HL-60 (cell line): ENCODE measurements around the gene ADAM19.
A peak's percentile ranks its signal among the peaks of the same experiment; 100 is the strongest.

ENCODE experiments used
- DNase-seq, 2 experiments: peaks; one replicate each; pipeline ENCODE4 v3.0.0-alpha.2; 2010 to 2020; ENCODE audit warnings: low read depth in 1 of 2, low spot score in 1 of 2
- H3K27ac ChIP-seq: fragments of 250-450 bp; sonication (Bioruptor Pico); replicated peaks from 2 replicates; pipeline ENCODE4 v1.5.1; 2020; ENCODE audit warnings: mild to moderate bottlenecking, moderate library complexity
- H3K27me3 ChIP-seq: fragments of 250-450 bp; sonication (Bioruptor Pico); 2 replicates; pipeline ENCODE4 v1.5.1; 2021; ENCODE audit warnings: mild to moderate bottlenecking, moderate library complexity; ENCODE audit not compliant: insufficient read depth, poor library complexity, severe bottlenecking
- H3K4me3 ChIP-seq: replicated peaks from 2 replicates; pipeline ENCODE4 v1.5.1; 2011; ENCODE audit warnings: mild to moderate bottlenecking, control low read depth, low read length; ENCODE audit not compliant: insufficient read depth
- GABPA ChIP-seq: IDR thresholded peaks from 2 replicates; pipeline ENCODE4 v1.6.1; 2012; ENCODE audit warnings: low read depth
- POLR2AphosphoS5 ChIP-seq: IDR thresholded peaks from 2 replicates; pipeline ENCODE4 v1.6.1; 2012; ENCODE audit warnings: low read depth
- SPI1 ChIP-seq: IDR thresholded peaks from 2 replicates; pipeline ENCODE4 v1.6.1; 2012; ENCODE audit warnings: low read depth, mild to moderate bottlenecking, borderline replicate concordance
- TF ChIP-seq, protein P1 (sequence below): IDR thresholded peaks from one replicate; pipeline ENCODE4 v1.5.1; 2011; ENCODE audit warnings: low read length, control low read depth, inconsistent platforms; ENCODE audit not compliant: insufficient read depth
- TF ChIP-seq, protein P2 (sequence below): IDR thresholded peaks from 2 replicates; pipeline ENCODE4 v1.6.1; 2012; ENCODE audit warnings: low read depth; ENCODE audit not compliant: insufficient replicate concordance

Gene ADAM19

DNA sequence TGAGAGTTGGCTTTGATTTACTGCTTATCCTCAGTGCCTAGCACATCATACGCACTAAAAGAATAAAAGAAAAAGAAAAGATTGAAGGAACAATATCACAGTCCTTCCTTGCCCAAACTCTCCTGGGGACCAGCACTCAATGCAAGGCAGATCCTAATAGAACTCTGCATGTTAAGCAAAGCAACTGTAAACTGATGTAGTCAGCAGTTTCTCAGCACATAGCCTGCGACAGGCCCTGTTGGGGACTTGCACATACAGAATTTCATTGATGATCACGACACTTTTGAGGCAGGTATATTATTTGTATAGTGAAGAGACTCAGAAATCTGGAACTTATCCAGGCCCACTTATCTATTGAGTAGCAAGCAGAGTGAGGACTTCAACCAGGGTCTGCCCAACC is 100.1 kb downstream of the ADAM19 start:
- no peak overlapping the region for H3K4me3 ChIP-seq
- H3K27ac ChIP-seq: no peak overlapping the region
- no peaks in the 10 kb centered on the region for H3K27me3 ChIP-seq
- DNase-seq: no peak
- no peak for TF ChIP-seq GABPA
- TF ChIP-seq, protein P1, sequence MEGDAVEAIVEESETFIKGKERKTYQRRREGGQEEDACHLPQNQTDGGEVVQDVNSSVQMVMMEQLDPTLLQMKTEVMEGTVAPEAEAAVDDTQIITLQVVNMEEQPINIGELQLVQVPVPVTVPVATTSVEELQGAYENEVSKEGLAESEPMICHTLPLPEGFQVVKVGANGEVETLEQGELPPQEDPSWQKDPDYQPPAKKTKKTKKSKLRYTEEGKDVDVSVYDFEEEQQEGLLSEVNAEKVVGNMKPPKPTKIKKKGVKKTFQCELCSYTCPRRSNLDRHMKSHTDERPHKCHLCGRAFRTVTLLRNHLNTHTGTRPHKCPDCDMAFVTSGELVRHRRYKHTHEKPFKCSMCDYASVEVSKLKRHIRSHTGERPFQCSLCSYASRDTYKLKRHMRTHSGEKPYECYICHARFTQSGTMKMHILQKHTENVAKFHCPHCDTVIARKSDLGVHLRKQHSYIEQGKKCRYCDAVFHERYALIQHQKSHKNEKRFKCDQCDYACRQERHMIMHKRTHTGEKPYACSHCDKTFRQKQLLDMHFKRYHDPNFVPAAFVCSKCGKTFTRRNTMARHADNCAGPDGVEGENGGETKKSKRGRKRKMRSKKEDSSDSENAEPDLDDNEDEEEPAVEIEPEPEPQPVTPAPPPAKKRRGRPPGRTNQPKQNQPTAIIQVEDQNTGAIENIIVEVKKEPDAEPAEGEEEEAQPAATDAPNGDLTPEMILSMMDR: no peak
- TF ChIP-seq SPI1: no peak
- TF ChIP-seq, protein P2, sequence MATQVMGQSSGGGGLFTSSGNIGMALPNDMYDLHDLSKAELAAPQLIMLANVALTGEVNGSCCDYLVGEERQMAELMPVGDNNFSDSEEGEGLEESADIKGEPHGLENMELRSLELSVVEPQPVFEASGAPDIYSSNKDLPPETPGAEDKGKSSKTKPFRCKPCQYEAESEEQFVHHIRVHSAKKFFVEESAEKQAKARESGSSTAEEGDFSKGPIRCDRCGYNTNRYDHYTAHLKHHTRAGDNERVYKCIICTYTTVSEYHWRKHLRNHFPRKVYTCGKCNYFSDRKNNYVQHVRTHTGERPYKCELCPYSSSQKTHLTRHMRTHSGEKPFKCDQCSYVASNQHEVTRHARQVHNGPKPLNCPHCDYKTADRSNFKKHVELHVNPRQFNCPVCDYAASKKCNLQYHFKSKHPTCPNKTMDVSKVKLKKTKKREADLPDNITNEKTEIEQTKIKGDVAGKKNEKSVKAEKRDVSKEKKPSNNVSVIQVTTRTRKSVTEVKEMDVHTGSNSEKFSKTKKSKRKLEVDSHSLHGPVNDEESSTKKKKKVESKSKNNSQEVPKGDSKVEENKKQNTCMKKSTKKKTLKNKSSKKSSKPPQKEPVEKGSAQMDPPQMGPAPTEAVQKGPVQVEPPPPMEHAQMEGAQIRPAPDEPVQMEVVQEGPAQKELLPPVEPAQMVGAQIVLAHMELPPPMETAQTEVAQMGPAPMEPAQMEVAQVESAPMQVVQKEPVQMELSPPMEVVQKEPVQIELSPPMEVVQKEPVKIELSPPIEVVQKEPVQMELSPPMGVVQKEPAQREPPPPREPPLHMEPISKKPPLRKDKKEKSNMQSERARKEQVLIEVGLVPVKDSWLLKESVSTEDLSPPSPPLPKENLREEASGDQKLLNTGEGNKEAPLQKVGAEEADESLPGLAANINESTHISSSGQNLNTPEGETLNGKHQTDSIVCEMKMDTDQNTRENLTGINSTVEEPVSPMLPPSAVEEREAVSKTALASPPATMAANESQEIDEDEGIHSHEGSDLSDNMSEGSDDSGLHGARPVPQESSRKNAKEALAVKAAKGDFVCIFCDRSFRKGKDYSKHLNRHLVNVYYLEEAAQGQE: no peak
- TF ChIP-seq POLR2AphosphoS5: no peak

DNA sequence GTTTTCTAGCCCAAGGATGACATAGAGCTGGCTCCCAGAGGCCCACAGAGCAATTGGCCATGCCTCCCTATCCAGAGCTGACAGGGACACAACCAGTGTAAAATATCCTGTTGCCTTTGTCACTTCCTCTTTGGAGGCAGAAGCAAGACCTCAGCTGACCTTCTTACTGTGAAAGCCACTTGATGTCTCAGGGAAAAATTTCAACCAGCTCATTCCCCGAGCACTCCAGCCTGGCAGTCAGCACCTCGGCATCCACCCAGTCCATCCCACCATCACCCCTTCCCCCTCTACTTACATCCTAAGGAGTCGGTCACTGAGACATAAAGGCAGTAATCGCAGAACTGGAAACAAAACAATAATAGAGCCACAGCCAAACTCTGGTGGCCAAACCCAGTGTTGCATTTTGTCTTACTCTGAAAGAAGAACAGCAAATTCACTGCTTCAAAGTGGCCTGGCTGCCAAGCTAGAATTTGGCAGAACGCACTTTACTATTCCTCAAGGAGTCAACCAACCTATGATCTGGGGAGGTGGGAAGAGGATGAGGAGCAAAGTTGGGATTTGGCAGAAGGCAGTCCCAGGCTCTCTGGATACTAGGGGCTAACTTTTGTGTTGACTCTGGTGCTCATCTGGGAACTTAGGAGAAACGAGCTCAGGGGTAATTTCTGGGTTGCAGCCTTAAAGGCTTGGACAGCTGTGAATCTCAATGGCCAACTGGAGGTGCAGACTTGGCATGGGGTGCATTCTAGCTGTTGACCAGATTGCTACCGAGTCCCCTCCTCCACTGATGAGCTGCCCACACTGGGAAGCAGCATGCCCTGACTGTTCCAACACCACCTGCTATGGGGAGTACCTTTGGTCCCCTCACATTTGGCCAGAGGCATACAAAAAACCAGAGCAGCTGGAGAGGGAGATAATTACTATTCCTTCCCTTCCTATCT is 101.9 kb downstream of the ADAM19 start:
- Histone ChIP-seq H3K27ac (no peak overlapping the region), H3K27me3 (no peaks in the 10 kb centered on the region), H3K4me3 (no peak overlapping the region)
- TF ChIP-seq SPI1: peak; percentile 69
- no peak for TF ChIP-seq POLR2AphosphoS5
- TF ChIP-seq, protein P1: no peak
- no peak for TF ChIP-seq GABPA
- no peak for DNase-seq

DNA sequence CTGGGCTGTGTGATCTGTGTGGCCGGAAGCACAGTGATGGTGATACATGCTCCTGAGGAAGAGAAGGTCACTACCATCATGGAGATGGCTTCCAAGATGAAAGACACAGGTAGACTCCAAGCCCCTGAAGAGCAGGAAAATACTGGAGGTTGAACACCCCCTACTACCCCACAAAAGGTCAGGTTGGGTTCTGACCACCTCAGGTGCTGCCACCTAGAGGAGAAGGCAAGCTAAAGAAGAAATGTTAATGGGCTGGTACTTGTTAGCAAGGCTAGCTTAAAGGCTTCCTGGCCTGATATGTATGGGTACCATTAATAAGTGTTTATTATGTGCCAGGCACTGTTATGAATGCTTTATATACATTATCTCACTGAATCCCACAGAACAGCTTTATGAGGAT is 103.9 kb downstream of the ADAM19 start:
- no peaks in the 10 kb centered on the region for H3K27me3 ChIP-seq
- DNase-seq: no peak
- TF ChIP-seq, protein P2: no peak
- TF ChIP-seq, protein P1: peak; percentile 11
- no peak overlapping the region for H3K27ac ChIP-seq
- H3K4me3 ChIP-seq: no peak overlapping the region

DNA sequence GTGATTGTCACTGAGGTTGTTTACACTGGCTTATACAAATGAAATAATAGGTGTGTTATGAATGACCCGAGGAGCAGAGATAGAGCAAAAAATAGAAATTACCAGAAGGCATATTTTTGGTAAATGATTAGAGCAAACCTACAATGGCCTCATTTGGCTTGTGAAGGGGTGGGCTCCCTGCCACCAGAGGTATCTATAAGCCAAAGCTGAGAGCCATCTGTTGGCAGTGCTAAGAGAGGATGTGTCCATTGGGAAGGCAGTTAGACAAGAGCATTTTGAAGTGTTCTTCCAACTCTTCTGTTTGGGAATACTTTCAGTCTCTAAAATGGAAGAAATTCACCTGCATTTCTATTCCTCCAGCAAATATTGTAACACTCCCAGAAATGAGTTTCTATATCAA is 104.9 kb downstream of the ADAM19 start:
- TF ChIP-seq, protein P1: no peak
- TF ChIP-seq SPI1 (no peak), POLR2AphosphoS5 (no peak), GABPA (no peak)
- TF ChIP-seq, protein P2: no peak
- Histone ChIP-seq H3K4me3 (no peak overlapping the region), H3K27ac (no peak overlapping the region), H3K27me3 (no peaks in the 10 kb centered on the region)
- DNase-seq: no peak
